SK-N-SH treated with all-trans-retinoic acid at 6 μM for 48 hours (cell line): Measurements from ENCODE around the gene CCDC73.

ENCODE experiments used
- ATAC-seq: fragments of 200-7000 bp; cut with Tn5 transposase; 3 replicates; pipeline ENCODE4 v1.9.1; 2020; ENCODE audit warnings: mild to moderate bottlenecking, moderate library complexity
- ARNTL ChIP-seq: fragments of 450-650 bp; formaldehyde crosslinking; IDR thresholded peaks from 2 replicates; pipeline ENCODE4 v1.5.0; 2020; ENCODE audit warnings: low read depth, mild to moderate bottlenecking, moderate library complexity, borderline replicate concordance
- BACH2 ChIP-seq: fragments of 250-450 bp; sonication (Bioruptor Pico); IDR thresholded peaks from 2 replicates; pipeline ENCODE4 v1.9.0; 2021; ENCODE audit warnings: mild to moderate bottlenecking, borderline replicate concordance
- ESRRG ChIP-seq: fragments of 250-450 bp; sonication (Bioruptor Pico); IDR thresholded peaks from 2 replicates; pipeline ENCODE4 v1.6.1; 2021; ENCODE audit warnings: mild to moderate bottlenecking
- GLIS3 ChIP-seq: fragments of 250-450 bp; sonication (Bioruptor Pico); IDR thresholded peaks from 2 replicates; pipeline ENCODE4 v1.5.0; 2020; ENCODE audit warnings: mild to moderate bottlenecking, moderate library complexity
- ISL1 ChIP-seq: fragments of 250-450 bp; sonication (Bioruptor Pico); IDR thresholded peaks from 2 replicates; pipeline ENCODE4 v2.1.2; 2022; ENCODE audit warnings: mild to moderate bottlenecking, moderate library complexity
- OSR1 ChIP-seq: fragments of 250-450 bp; sonication (Bioruptor Pico); IDR thresholded peaks from 2 replicates; pipeline ENCODE4 v1.8.0; 2022; ENCODE audit warnings: moderate library complexity, mild to moderate bottlenecking, inconsistent platforms
- PATZ1 ChIP-seq: fragments of 250-450 bp; sonication (Bioruptor Pico); IDR thresholded peaks from 2 replicates; pipeline ENCODE4 v1.8.0; 2020; ENCODE audit warnings: mild to moderate bottlenecking, moderate library complexity, borderline replicate concordance
- PPARA ChIP-seq: fragments of 250-450 bp; sonication (Bioruptor Pico); IDR thresholded peaks from 2 replicates; pipeline ENCODE4 v1.5.0; 2020; ENCODE audit warnings: mild to moderate bottlenecking, borderline replicate concordance
- RARB ChIP-seq: fragments of 250-450 bp; sonication (Bioruptor Pico); IDR thresholded peaks from 2 replicates; pipeline ENCODE4 v1.8.0; 2021; ENCODE audit warnings: mild to moderate bottlenecking, moderate library complexity
- SNAI2 ChIP-seq: fragments of 250-450 bp; sonication (Bioruptor Pico); IDR thresholded peaks from 2 replicates; pipeline ENCODE4 v1.5.0; 2020; ENCODE audit warnings: mild to moderate bottlenecking, moderate library complexity
- TCF4 ChIP-seq: fragments of 250-450 bp; sonication (Bioruptor Pico); IDR thresholded peaks from 2 replicates; pipeline ENCODE4 v1.8.0; 2021; ENCODE audit warnings: mild to moderate bottlenecking, moderate library complexity, borderline replicate concordance
- TOX ChIP-seq: fragments of 250-450 bp; sonication (Bioruptor Pico); IDR thresholded peaks from 2 replicates; pipeline ENCODE4 v1.8.0; 2021; ENCODE audit warnings: mild to moderate bottlenecking, moderate library complexity, borderline replicate concordance
- TSHZ2 ChIP-seq: fragments of 250-450 bp; sonication (Bioruptor Pico); IDR thresholded peaks from 2 replicates; pipeline ENCODE4 v1.5.0; 2020; ENCODE audit warnings: mild to moderate bottlenecking, moderate library complexity
- ZC3H10 ChIP-seq: fragments of 250-450 bp; sonication (Bioruptor Pico); IDR thresholded peaks from 2 replicates; pipeline ENCODE4 v1.5.1; 2021; ENCODE audit warnings: mild to moderate bottlenecking, moderate library complexity
- ZFP3 ChIP-seq: fragments of 250-450 bp; sonication (Bioruptor Pico); IDR thresholded peaks from 2 replicates; pipeline ENCODE4 v1.5.0; 2020; ENCODE audit warnings: mild to moderate bottlenecking, moderate library complexity
- ZFP30 ChIP-seq: fragments of 450-650 bp; formaldehyde crosslinking; IDR thresholded peaks from 2 replicates; pipeline ENCODE4 v1.5.0; 2022; ENCODE audit warnings: mild to moderate bottlenecking, moderate library complexity
- ZNF565 ChIP-seq: fragments of 450-650 bp; formaldehyde crosslinking; conservative IDR thresholded peaks from 2 replicates; pipeline ENCODE4 v1.5.0; 2020; ENCODE audit warnings: low read depth, mild to moderate bottlenecking, moderate library complexity
- ZNF70 ChIP-seq: fragments of 450-650 bp; formaldehyde crosslinking; IDR thresholded peaks from 2 replicates; pipeline ENCODE4 v1.5.0; 2020; ENCODE audit warnings: mild to moderate bottlenecking, moderate library complexity
- TF ChIP-seq, protein P1 (sequence below): fragments of 250-450 bp; sonication (Bioruptor Pico); IDR thresholded peaks from 2 replicates; pipeline ENCODE4 v1.5.1; 2020; ENCODE audit warnings: low read depth, mild to moderate bottlenecking, moderate library complexity
- TF ChIP-seq, protein P2 (sequence below): fragments of 250-450 bp; sonication (Bioruptor Pico); IDR thresholded peaks from 2 replicates; pipeline ENCODE4 v1.8.0; 2021; ENCODE audit warnings: low read depth, mild to moderate bottlenecking, moderate library complexity, borderline replicate concordance
- TF ChIP-seq, protein P3 (sequence below): fragments of 250-450 bp; sonication (Bioruptor Pico); IDR thresholded peaks from 2 replicates; pipeline ENCODE4 v1.5.1; 2021; ENCODE audit warnings: mild to moderate bottlenecking, moderate library complexity

The CCDC73 gene

DNA sequence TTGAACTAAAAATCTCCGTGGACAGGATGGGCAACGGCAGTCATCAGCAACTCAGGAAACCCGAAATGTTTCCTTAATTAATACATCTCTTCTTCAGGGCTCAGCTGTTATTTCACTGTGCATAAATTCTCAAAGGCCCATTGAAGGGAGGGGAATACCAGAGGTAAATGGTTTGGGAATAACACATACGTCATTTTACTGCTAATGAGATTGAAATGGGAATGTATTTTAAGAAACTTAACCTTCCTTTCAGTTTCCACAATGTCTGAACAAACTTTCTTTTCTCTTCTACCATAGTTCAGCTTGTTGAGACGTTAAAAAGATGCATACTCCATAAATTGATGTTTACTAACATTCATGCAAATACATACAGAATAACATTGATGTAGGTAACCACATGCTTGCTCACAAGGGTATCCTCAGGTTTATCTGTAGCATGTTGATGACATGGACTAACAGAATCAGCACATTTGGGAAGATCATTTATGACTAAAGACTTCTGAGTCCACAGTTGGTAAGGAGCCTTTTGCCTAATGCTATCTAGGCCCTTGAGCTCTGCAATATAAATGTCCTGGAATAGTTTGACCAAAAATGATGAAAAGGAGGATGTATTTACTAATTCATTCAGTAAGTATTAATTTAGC, 27.6 kb upstream of the CCDC73 start:
- ATAC-seq = no peak
- no peak for TF ChIP-seq ZFP3 (CRISPR knock-in tag)
- TF ChIP-seq TCF4 = no peak
- no peak for TF ChIP-seq ZNF70 (CRISPR knock-in tag)
- no peak for TF ChIP-seq ZFP30
- no peak for TF ChIP-seq TSHZ2 (CRISPR knock-in tag)
- no peak for TF ChIP-seq BACH2 (CRISPR knock-in tag)
- TF ChIP-seq OSR1 (CRISPR knock-in tag) = no peak
- no peak for TF ChIP-seq TOX (CRISPR knock-in tag)
- TF ChIP-seq, protein P1, sequence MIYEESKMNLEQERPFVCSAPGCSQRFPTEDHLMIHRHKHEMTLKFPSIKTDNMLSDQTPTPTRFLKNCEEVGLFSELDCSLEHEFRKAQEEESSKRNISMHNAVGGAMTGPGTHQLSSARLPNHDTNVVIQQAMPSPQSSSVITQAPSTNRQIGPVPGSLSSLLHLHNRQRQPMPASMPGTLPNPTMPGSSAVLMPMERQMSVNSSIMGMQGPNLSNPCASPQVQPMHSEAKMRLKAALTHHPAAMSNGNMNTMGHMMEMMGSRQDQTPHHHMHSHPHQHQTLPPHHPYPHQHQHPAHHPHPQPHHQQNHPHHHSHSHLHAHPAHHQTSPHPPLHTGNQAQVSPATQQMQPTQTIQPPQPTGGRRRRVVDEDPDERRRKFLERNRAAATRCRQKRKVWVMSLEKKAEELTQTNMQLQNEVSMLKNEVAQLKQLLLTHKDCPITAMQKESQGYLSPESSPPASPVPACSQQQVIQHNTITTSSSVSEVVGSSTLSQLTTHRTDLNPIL (CRISPR knock-in tag) = no peak
- TF ChIP-seq ZNF565 = no peak
- TF ChIP-seq RARB (CRISPR knock-in tag) = no peak
- TF ChIP-seq ZC3H10 (CRISPR knock-in tag) = no peak
- TF ChIP-seq, protein P2, sequence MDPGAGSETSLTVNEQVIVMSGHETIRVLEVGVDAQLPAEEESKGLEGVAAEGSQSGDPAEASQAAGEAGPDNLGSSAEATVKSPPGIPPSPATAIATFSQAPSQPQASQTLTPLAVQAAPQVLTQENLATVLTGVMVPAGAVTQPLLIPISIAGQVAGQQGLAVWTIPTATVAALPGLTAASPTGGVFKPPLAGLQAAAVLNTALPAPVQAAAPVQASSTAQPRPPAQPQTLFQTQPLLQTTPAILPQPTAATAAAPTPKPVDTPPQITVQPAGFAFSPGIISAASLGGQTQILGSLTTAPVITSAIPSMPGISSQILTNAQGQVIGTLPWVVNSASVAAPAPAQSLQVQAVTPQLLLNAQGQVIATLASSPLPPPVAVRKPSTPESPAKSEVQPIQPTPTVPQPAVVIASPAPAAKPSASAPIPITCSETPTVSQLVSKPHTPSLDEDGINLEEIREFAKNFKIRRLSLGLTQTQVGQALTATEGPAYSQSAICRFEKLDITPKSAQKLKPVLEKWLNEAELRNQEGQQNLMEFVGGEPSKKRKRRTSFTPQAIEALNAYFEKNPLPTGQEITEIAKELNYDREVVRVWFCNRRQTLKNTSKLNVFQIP = no peak
- TF ChIP-seq ESRRG (CRISPR knock-in tag) = no peak
- TF ChIP-seq, protein P3, sequence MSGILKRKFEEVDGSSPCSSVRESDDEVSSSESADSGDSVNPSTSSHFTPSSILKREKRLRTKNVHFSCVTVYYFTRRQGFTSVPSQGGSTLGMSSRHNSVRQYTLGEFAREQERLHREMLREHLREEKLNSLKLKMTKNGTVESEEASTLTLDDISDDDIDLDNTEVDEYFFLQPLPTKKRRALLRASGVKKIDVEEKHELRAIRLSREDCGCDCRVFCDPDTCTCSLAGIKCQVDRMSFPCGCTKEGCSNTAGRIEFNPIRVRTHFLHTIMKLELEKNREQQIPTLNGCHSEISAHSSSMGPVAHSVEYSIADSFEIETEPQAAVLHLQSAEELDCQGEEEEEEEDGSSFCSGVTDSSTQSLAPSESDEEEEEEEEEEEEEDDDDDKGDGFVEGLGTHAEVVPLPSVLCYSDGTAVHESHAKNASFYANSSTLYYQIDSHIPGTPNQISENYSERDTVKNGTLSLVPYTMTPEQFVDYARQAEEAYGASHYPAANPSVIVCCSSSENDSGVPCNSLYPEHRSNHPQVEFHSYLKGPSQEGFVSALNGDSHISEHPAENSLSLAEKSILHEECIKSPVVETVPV = no peak
- no peak for TF ChIP-seq PPARA (CRISPR knock-in tag)

- no peak for ATAC-seq
- TF ChIP-seq ZFP30 (no peak), ARNTL (CRISPR knock-in tag) (no peak), ZNF565 (no peak), OSR1 (CRISPR knock-in tag) (no peak), SNAI2 (CRISPR knock-in tag) (no peak), TCF4 (no peak), TSHZ2 (CRISPR knock-in tag) (no peak), RARB (CRISPR knock-in tag) (no peak), PATZ1 (CRISPR knock-in tag) (no peak), GLIS3 (CRISPR knock-in tag) (no peak), ISL1 (CRISPR knock-in tag) (no peak), PPARA (CRISPR knock-in tag) (no peak), ZFP3 (CRISPR knock-in tag) (no peak), ZNF70 (CRISPR knock-in tag) (no peak), TOX (CRISPR knock-in tag) (no peak), ZC3H10 (CRISPR knock-in tag) (no peak), ESRRG (CRISPR knock-in tag) (no peak)
- TF ChIP-seq, protein P3 = no peak
- TF ChIP-seq, protein P2 = no peak
Measured at GRCh38 chr11:32821517-32821916, 27.1 kb upstream of the CCDC73 start.
